ENCODE measurements around the gene SH3BP5.
A peak's percentile ranks its signal among the peaks of the same experiment; 100 is the strongest.
"Not testable (repeated sequence)": the region's sequence is repeated elsewhere in the genome, so short reads cannot be mapped to it uniquely, and the experiment has no call there.

SH3BP5 gene

GRCh38 chr3:15332405-15333098 lies at the start of gene SH3BP5:
Gene SH3BP5 (minus strand): TSS chr3:15332586. CDS start chr3:15332408, 178 bp downstream.
- DNase-seq (ENCODE audit: low spot score): peak; percentile 86

- no peak for DNase-seq (ENCODE audit: low spot score)
Observed at GRCh38 chr3:15380980-15381890, 48.8 kb upstream of the SH3BP5 start.

- DNase-seq (ENCODE audit: low spot score): peak; percentile 83
Observed at GRCh38 chr3:15377961-15378791, 45.8 kb upstream of the SH3BP5 start.

- no peak for DNase-seq (ENCODE audit: low spot score)
Observed at GRCh38 chr3:15375461-15376000, 43.1 kb upstream of the SH3BP5 start.

- DNase-seq (ENCODE audit: low spot score): no peak
Observed at GRCh38 chr3:15372918-15373317, 40.5 kb upstream of the SH3BP5 start.

- no peak for DNase-seq (ENCODE audit: low spot score)
Observed at GRCh38 chr3:15368561-15369135, 36.3 kb upstream of the SH3BP5 start.

- DNase-seq (ENCODE audit: low spot score): peak; percentile 19
Observed at GRCh38 chr3:15367059-15367458, 34.7 kb upstream of the SH3BP5 start.

- not testable (repeated sequence) for DNase-seq (ENCODE audit: low spot score)
Observed at GRCh38 chr3:15364078-15364477, 31.7 kb upstream of the SH3BP5 start.

GRCh38 chr3:15361494-15362214 lies 29.3 kb upstream of the SH3BP5 start:
- peak; percentile 26 for DNase-seq (ENCODE audit: low spot score)

- peak; percentile 35 for DNase-seq (ENCODE audit: low spot score)
Observed at GRCh38 chr3:15360788-15361493, 28.6 kb upstream of the SH3BP5 start.

GRCh38 chr3:15359677-15360397 lies 27.5 kb upstream of the SH3BP5 start:
- no peak for DNase-seq (ENCODE audit: low spot score)

GRCh38 chr3:15356651-15357061 lies 24.3 kb upstream of the SH3BP5 start:
- not testable (repeated sequence) for DNase-seq (ENCODE audit: low spot score)

- DNase-seq (ENCODE audit: low spot score): peak; percentile 36
Observed at GRCh38 chr3:15356176-15356575, 23.8 kb upstream of the SH3BP5 start.

- no peak for DNase-seq (ENCODE audit: low spot score)
Observed at GRCh38 chr3:15355086-15355485, 22.7 kb upstream of the SH3BP5 start.

- no peak for DNase-seq (ENCODE audit: low spot score)
Observed at GRCh38 chr3:15354485-15354884, 22.1 kb upstream of the SH3BP5 start.

GRCh38 chr3:15350141-15350540 lies 17.8 kb upstream of the SH3BP5 start:
- no peak for DNase-seq (ENCODE audit: low spot score)

- not testable (repeated sequence) for DNase-seq (ENCODE audit: low spot score)
Observed at GRCh38 chr3:15349438-15349837, 17.1 kb upstream of the SH3BP5 start.

GRCh38 chr3:15348246-15348645 lies 15.9 kb upstream of the SH3BP5 start:
- no peak for DNase-seq (ENCODE audit: low spot score)

GRCh38 chr3:15347737-15348110 lies 15.3 kb upstream of the SH3BP5 start:
- DNase-seq (ENCODE audit: low spot score): no peak

All from AG08395 (cell line).